Endothelial cell of umbilical vein (primary cell): ENCODE data around the gene LMNA.

Experiments
- EZH2 ChIP-seq: IDR thresholded peaks from 2 replicates; pipeline ENCODE4 v1.6.1; 2012; ENCODE audit warnings: borderline replicate concordance, low read depth, mild to moderate bottlenecking, moderate library complexity, low read length, inconsistent platforms; ENCODE audit not compliant: severe bottlenecking
- GATA2 ChIP-seq: IDR thresholded peaks from 2 replicates; pipeline ENCODE4 v1.7.0; 2011; ENCODE audit warnings: low read depth, mild to moderate bottlenecking, moderate library complexity, mixed read lengths, low read length; ENCODE audit not compliant: insufficient read length, insufficient read depth
- JUN ChIP-seq: IDR thresholded peaks from 2 replicates; pipeline ENCODE4 v1.6.1; 2011; ENCODE audit warnings: borderline replicate concordance, low read depth; ENCODE audit not compliant: insufficient read length, insufficient read depth
- MYC ChIP-seq: IDR thresholded peaks from one replicate; pipeline ENCODE4 v1.6.1; 2011; ENCODE audit warnings: mild to moderate bottlenecking, low read depth, low read length
- POLR2A ChIP-seq: IDR thresholded peaks from 2 replicates; pipeline ENCODE4 v1.6.1; 2012; ENCODE audit warnings: low read depth, mild to moderate bottlenecking, control low read depth, low read length
- POLR2AphosphoS5 ChIP-seq: IDR thresholded peaks from 2 replicates; pipeline ENCODE4 v1.6.1; 2012; ENCODE audit warnings: low read depth, mild to moderate bottlenecking, control low read depth, low read length, moderate library complexity; ENCODE audit not compliant: insufficient read depth
- TF ChIP-seq, protein P1 (sequence below), 2 donors: IDR thresholded peaks; 1 replicate in 1 of 2; 2 replicates in 1 of 2; pipeline ENCODE4 v1.5.1; 2011; ENCODE audit warnings: low read length in 2 of 2, mild to moderate bottlenecking in 2 of 2, moderate library complexity in 2 of 2, control low read depth in 1 of 2, inconsistent platforms in 1 of 2, low read depth in 1 of 2; ENCODE audit not compliant: insufficient read depth in 1 of 2; ENCODE audit errors: extremely low read depth in 1 of 2

- TF ChIP-seq JUN (no peak), MYC (no peak), POLR2A (no peak), GATA2 (no peak), POLR2AphosphoS5 (no peak), EZH2 (no peak)
- TF ChIP-seq, protein P1, sequence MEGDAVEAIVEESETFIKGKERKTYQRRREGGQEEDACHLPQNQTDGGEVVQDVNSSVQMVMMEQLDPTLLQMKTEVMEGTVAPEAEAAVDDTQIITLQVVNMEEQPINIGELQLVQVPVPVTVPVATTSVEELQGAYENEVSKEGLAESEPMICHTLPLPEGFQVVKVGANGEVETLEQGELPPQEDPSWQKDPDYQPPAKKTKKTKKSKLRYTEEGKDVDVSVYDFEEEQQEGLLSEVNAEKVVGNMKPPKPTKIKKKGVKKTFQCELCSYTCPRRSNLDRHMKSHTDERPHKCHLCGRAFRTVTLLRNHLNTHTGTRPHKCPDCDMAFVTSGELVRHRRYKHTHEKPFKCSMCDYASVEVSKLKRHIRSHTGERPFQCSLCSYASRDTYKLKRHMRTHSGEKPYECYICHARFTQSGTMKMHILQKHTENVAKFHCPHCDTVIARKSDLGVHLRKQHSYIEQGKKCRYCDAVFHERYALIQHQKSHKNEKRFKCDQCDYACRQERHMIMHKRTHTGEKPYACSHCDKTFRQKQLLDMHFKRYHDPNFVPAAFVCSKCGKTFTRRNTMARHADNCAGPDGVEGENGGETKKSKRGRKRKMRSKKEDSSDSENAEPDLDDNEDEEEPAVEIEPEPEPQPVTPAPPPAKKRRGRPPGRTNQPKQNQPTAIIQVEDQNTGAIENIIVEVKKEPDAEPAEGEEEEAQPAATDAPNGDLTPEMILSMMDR (IDR thresholded peaks at IDR 0.05; ENCODE audit: extremely low read depth in 1 of 2, insufficient read depth in 1 of 2, low read depth in 1 of 2, low read length in 2 of 2): no peak
Observed at GRCh38 chr1:156176610-156177210, 62.2 kb downstream of the LMNA start.
